Measurements from ENCODE around the gene PARVA. TPM values are rescaled to one million over a fixed set of nuclear protein-coding genes. Genes with fewer than 3 reads are reported as not detected.

Gene PARVA
- total and polyA plus RNA-seq, 2 of the 8 experiments (the other 6 are each of a cell fraction or from before 2014, with no cell fraction given), result 3.1 to 13.5 TPM

DNA sequence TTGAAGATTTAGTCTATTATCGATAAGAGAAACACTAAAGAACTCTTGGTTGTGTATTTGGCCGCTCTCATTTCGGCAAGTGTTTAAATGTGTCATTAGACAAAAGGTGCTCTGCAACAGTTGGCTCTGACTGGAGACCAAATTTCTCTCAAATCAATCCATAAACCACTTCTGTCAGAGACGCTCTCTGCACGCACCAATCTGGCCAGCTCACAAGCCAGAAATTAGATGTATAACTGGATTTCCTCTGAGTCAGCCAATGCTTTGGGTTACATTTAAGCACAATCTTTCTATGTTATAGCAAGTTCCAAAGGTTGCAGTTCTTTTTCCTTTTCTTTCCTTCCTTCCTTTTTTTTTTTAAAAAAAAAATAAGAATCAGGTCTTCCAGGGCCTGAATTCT is 17.6 kb upstream of the PARVA start (continued):
- no peak for TF ChIP-seq SUZ12 (IDR thresholded peaks at IDR 0.05; ENCODE audit: low read length)

Measured in H1 (cell line).